GM23248 (cell line): ENCODE results near the gene PDE4B. TPM values are rescaled to one million over a fixed set of nuclear protein-coding genes. Genes with fewer than 3 reads are reported as not detected.
"Not testable (repeated sequence)": the region's sequence is repeated elsewhere in the genome, so short reads cannot be mapped to it uniquely, and the experiment has no call there.

Source experiments
- DNase-seq: peaks from one replicate; pipeline ENCODE4 v3.0.0-alpha.2; 2015
- H2AFZ ChIP-seq: fragments of 200-600 bp; sonication (generic); 2 replicates; pipeline ENCODE4 v1.6.1; 2016; ENCODE audit warnings: antibody characterized with exemption
- H3F3A ChIP-seq: fragments of 200-600 bp; sonication (generic); 2 replicates; pipeline ENCODE4 v1.6.1; 2016; ENCODE audit warnings: mild to moderate bottlenecking, antibody characterized with exemption, mixed run types; ENCODE audit not compliant: insufficient read depth
- H3K27ac ChIP-seq: fragments of 200-600 bp; sonication (generic); 2 replicates; pipeline ENCODE4 v1.5.1; 2016; ENCODE audit warnings: mild to moderate bottlenecking
- H3K27me3 ChIP-seq: fragments of 200-600 bp; sonication (generic); replicated peaks from 2 replicates; pipeline ENCODE4 v1.6.1; 2016; ENCODE audit warnings: mild to moderate bottlenecking; ENCODE audit not compliant: insufficient read depth
- H3K36me3 ChIP-seq: fragments of 200-600 bp; sonication (generic); 2 replicates; pipeline ENCODE4 v1.6.1; 2016; ENCODE audit warnings: low read depth, mild to moderate bottlenecking
- H3K4me1 ChIP-seq: fragments of 200-600 bp; sonication (generic); 2 replicates; pipeline ENCODE4 v1.6.1; 2016; ENCODE audit warnings: mild to moderate bottlenecking; ENCODE audit not compliant: insufficient read depth
- H3K4me2 ChIP-seq: fragments of 200-600 bp; sonication (generic); one replicate; pipeline ENCODE4 v1.6.1; 2016; ENCODE audit warnings: mild to moderate bottlenecking; ENCODE audit not compliant: unreplicated experiment
- H3K4me3 ChIP-seq: fragments of 200-600 bp; sonication (generic); 2 replicates; pipeline ENCODE4 v1.5.1; 2016; ENCODE audit warnings: mild to moderate bottlenecking
- H3K79me2 ChIP-seq: fragments of 200-600 bp; sonication (generic); 2 replicates; pipeline ENCODE4 v1.6.1; 2016; ENCODE audit warnings: mild to moderate bottlenecking; ENCODE audit not compliant: insufficient read depth
- H3K9ac ChIP-seq: fragments of 200-600 bp; sonication (generic); 2 replicates; pipeline ENCODE4 v1.6.1; 2016; ENCODE audit warnings: mild to moderate bottlenecking
- H3K9me2 ChIP-seq: fragments of 200-600 bp; sonication (generic); 2 replicates; pipeline ENCODE4 v1.6.1; 2016; ENCODE audit warnings: mixed run types, mild to moderate bottlenecking, moderate library complexity; ENCODE audit not compliant: insufficient read depth
- H3K9me3 ChIP-seq: fragments of 200-600 bp; sonication (generic); one replicate; pipeline ENCODE4 v1.6.1; 2017; ENCODE audit warnings: low read depth
- H4K20me1 ChIP-seq: fragments of 200-600 bp; sonication (generic); 2 replicates; pipeline ENCODE4 v1.6.0; 2016; ENCODE audit not compliant: insufficient read depth
- EZH2 ChIP-seq: fragments of 200-600 bp; sonication (generic); IDR thresholded peaks from 2 replicates; pipeline ENCODE4 v1.6.1; 2018; ENCODE audit warnings: antibody characterized with exemption, mild to moderate bottlenecking; ENCODE audit not compliant: insufficient read depth, poor library complexity, severe bottlenecking
- EZH2phosphoT487 ChIP-seq: fragments of 200-600 bp; sonication (generic); IDR thresholded peaks from 2 replicates; pipeline ENCODE4 v1.6.1; 2018; ENCODE audit warnings: antibody characterized with exemption, moderate library complexity, mild to moderate bottlenecking, low read depth; ENCODE audit not compliant: insufficient read depth
- WGBS, 2 experiments: methylation state at CpG; one replicate each; pipeline ENCODE4 v1.1.6; 2015 to 2017; ENCODE audit warnings: low lambda C conversion rate in 2 of 2, low coverage in 1 of 2; ENCODE audit errors: missing lambda C conversion rate in 2 of 2; 5-methylcytosine and 5-hydroxymethylcytosine counted together
- in situ Hi-C: fragments of 300-500 bp; cut with MboI; formaldehyde crosslinking; loops from 2 replicates; pipeline ENCODE4 v1.15.0; 2020
- polyA plus RNA-seq: library from polyadenylated mRNA; unstranded; fragments of >200 nt; fragmentation: Nextera tagmentation; extraction: Ambion mirVana; gene quantifications from 2 replicates; pipeline ENCODE4 v1.2.1, GENCODE V29; 2016
- total RNA-seq: library from RNA; depleted of rRNA; stranded (reverse); fragments of >200 nt; shearing (Covaris generic); gene quantifications from 2 replicates; pipeline ENCODE4 v1.2.3, GENCODE V29; 2014

Gene PDE4B
- total and polyA plus RNA-seq, 2 experiments from 2014 or later, result 19.9 to 36.2 TPM

GRCh38 chr1:65844821-65845534 is 52.3 kb downstream of the PDE4B start:
- WGBS, 2 experiments, result 64% methylated on average over 3 of the region's 3 CpGs
- no peak for DNase-seq
- H3F3A ChIP-seq, result no peaks in the 10 kb centered on the region
- H3K9me3 ChIP-seq, result no peaks in the 10 kb centered on the region
- no peak overlapping the region for H2AFZ ChIP-seq
- no peak overlapping the region for H3K4me3 ChIP-seq
- no peaks in the 10 kb centered on the region for H3K79me2 ChIP-seq
- H3K9me2 ChIP-seq, result no peaks in the 10 kb centered on the region; the same call in 1 of the 2 replicates
- TF ChIP-seq EZH2phosphoT487, result no peak
- TF ChIP-seq EZH2, result no peak
- H3K9ac ChIP-seq, result no peak overlapping the region
- no peak overlapping the region for H3K27ac ChIP-seq
- no peaks in the 10 kb centered on the region for H3K36me3 ChIP-seq
- in situ Hi-C loops, result no loop called here
- H3K4me1 ChIP-seq, result no peaks in the 10 kb centered on the region
- H3K27me3 ChIP-seq, result no peaks in the 10 kb centered on the region
- H4K20me1 ChIP-seq, result no peaks in the 10 kb centered on the region
- no peak overlapping the region for H3K4me2 ChIP-seq

DNA sequence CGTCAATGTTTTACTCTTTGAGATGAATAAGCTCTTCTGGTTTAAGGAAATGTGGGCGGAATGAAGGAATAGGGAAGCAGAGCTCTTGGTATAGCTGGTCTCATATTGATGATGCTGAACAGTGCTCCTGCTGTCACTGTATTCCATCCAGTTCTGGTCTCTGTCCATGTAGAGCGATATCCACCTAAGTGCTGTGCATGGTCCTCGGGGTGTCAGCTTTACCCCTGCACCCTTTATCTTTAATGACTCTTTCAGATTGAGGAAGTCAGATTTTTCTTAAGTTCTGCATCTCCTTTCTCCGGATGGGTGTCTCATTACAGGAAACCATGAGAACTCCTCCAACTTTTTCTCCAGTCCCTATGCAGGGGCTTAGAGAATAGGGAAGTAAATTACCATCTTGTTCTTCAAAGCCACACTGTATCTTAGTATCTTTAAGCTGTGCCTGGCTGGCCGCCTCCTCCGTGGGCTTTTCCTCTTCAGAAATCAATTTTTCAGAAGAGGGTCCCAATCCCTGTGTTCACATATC is 52.9 kb downstream of the PDE4B start:
- Histone ChIP-seq H3F3A (no peaks in the 10 kb centered on the region), H3K36me3 (no peaks in the 10 kb centered on the region), H2AFZ (no peak overlapping the region), H3K9ac (no peak overlapping the region), H3K9me3 (no peaks in the 10 kb centered on the region), H3K9me2 (no peaks in the 10 kb centered on the region; the same call in 1 of the 2 replicates), H3K79me2 (no peaks in the 10 kb centered on the region), H3K4me1 (no peaks in the 10 kb centered on the region), H4K20me1 (no peaks in the 10 kb centered on the region), H3K27ac (no peak overlapping the region), H3K4me3 (no peak overlapping the region), H3K4me2 (no peak overlapping the region), H3K27me3 (no peaks in the 10 kb centered on the region)
- TF ChIP-seq EZH2 (no peak), EZH2phosphoT487 (no peak)
- in situ Hi-C loops, result no loop called here
- DNase-seq, result no peak
- 59 to 61% methylated on average over 7 of the region's 7 CpGs for WGBS, 2 experiments

DNA sequence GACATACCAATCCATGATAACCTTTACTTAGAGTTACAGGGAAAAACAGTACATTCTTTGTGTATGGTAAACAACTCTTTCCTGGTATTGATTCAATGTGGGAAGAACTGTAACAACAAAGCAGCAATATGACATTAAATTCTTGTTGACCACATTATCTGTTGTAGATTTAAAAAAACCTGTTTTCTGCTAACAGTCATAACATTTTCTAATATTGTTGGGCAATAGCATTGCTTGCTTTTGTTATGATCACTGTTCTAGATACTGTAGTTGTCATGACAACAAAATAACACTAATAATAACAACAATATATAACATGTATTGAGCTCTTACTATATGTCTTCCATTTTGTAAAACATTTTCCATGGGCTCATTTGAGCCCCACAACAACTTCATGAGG is 54.2 kb downstream of the PDE4B start:
- Histone ChIP-seq H3K36me3 (no peaks in the 10 kb centered on the region), H2AFZ (no peak overlapping the region), H3K9me3 (no peaks in the 10 kb centered on the region), H3K79me2 (no peaks in the 10 kb centered on the region), H3K9ac (no peak overlapping the region), H3F3A (no peaks in the 10 kb centered on the region), H3K27ac (no peak overlapping the region; the same call in 1 of the 2 replicates), H3K4me1 (no peaks in the 10 kb centered on the region), H3K9me2 (no peaks in the 10 kb centered on the region), H3K4me2 (no peak overlapping the region), H3K4me3 (no peak overlapping the region), H4K20me1 (no peaks in the 10 kb centered on the region), H3K27me3 (no peaks in the 10 kb centered on the region)
- in situ Hi-C loops, result no loop called here
- TF ChIP-seq EZH2 (no peak), EZH2phosphoT487 (no peak)
- DNase-seq, result peak; percentile 41

DNA sequence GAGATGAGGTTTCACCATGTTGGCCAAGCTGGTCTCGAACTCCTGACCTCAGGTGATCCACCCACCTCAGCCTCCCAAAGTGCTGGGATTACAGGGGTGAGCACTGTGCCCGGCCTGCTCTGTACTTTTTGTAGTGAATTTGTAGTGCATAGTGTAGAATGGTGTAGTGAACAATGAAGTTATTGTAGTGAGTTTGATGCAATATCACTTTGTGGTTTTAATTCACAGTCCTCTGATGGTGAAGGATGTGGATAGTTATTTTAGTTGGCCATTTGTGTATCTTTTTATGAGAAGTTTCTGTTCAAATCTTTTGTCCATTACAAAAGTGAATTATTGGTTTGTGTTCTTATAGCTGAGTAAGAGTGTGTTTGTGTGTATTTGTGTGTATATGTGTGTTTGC is 57.6 kb downstream of the PDE4B start:
- Histone ChIP-seq H2AFZ (no peak overlapping the region), H3K9me3 (no peaks in the 10 kb centered on the region), H3K4me1 (no peaks in the 10 kb centered on the region), H3K27ac (no peak overlapping the region), H3K4me3 (no peak overlapping the region), H3K36me3 (no peaks in the 10 kb centered on the region), H3K9me2 (no peaks in the 10 kb centered on the region), H3F3A (no peaks in the 10 kb centered on the region), H3K4me2 (no peak overlapping the region), H3K79me2 (no peaks in the 10 kb centered on the region), H3K27me3 (no peaks in the 10 kb centered on the region), H4K20me1 (no peaks in the 10 kb centered on the region), H3K9ac (no peak overlapping the region)
- WGBS, 2 experiments, result 34 to 43% methylated on average over 2 of the region's 2 CpGs
- in situ Hi-C loops, result no loop called here
- no peak for TF ChIP-seq EZH2
- no peak for TF ChIP-seq EZH2phosphoT487
- DNase-seq, result no peak

GRCh38 chr1:65856591-65856990 is 63.9 kb downstream of the PDE4B start:
- H3K4me1 ChIP-seq, H2AFZ ChIP-seq, H3K27me3 ChIP-seq, H4K20me1 ChIP-seq, H3K9me3 ChIP-seq, H3F3A ChIP-seq, H3K9ac ChIP-seq, H3K36me3 ChIP-seq, H3K4me2 ChIP-seq, in situ Hi-C loops, DNase-seq, H3K79me2 ChIP-seq, H3K27ac ChIP-seq, H3K4me3 ChIP-seq, H3K9me2 ChIP-seq: not testable (repeated sequence)
- WGBS, 2 experiments, result 52 to 67% methylated on average over 3 of the region's 3 CpGs
